Measurements from ENCODE around the gene MORN1.

The MORN1 gene

GRCh38 chr1:2317230-2318065, 73.9 kb downstream of the MORN1 start:
- no peak for DNase-seq

DNA sequence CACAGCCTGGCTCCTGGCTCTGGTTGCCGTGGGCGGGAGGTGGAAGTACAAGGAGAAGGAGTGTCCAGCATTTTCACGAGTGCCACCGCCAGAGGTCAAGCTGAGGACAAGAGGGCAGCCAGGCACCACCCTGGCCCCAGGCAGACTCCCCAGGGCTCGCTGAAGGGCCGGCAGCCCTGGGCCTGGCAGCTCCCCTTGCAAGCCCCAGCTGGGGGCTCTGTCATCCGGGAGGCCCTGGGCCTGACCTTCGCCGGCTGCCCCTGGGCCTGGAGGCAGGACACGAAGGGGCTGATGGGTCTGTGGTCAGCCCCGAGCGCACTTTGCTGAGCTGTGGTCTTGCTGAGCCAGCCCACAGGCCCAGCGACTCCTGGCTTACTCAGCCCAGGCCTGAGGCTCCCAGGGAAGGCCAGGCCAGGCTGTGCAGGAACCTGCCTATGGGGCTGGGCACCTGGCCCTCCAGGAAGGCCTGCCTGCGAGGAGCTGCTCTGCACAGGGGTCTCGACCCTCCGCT, 74.8 kb downstream of the MORN1 start:
- DNase-seq, result no peak

- DNase-seq, result no peak
Measured at GRCh38 chr1:2315674-2316450, 75.5 kb downstream of the MORN1 start.

- DNase-seq, result peak; percentile 92
Measured at GRCh38 chr1:2314803-2315673, 76.3 kb downstream of the MORN1 start.

GRCh38 chr1:2314273-2314802, 77.0 kb downstream of the MORN1 start:
- peak; percentile 88 for DNase-seq

DNA sequence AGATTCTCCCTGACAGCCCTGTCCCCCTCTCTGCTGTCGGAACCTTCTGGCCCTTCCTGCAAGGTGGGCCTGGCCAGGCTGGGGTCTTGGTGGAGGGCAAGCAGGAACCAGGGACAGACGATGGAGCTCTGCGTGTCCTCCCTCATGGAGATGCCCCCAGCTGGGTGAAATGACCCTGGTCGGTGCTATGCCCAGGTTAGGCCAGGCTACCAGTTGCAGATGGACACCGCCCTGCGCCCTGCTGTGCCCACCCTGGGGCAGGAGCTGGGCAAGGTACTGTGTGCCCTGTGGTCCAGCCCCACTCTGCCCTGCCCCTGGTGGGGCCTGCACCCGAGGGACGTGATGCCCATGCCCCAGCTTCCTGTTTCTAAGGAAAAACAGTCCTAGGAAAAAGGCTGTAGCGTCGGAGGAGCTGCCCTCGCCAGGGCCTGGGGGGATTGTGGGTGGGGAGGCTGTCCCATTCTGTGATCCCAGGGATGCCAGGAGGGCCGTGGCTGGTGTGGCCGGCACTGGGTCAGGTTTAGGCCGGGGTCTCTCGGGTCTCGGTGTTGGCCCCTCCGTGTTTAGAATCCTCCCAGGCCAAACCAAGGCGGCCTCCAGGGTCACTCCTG, 77.6 kb downstream of the MORN1 start:
- no peak for DNase-seq

DNA sequence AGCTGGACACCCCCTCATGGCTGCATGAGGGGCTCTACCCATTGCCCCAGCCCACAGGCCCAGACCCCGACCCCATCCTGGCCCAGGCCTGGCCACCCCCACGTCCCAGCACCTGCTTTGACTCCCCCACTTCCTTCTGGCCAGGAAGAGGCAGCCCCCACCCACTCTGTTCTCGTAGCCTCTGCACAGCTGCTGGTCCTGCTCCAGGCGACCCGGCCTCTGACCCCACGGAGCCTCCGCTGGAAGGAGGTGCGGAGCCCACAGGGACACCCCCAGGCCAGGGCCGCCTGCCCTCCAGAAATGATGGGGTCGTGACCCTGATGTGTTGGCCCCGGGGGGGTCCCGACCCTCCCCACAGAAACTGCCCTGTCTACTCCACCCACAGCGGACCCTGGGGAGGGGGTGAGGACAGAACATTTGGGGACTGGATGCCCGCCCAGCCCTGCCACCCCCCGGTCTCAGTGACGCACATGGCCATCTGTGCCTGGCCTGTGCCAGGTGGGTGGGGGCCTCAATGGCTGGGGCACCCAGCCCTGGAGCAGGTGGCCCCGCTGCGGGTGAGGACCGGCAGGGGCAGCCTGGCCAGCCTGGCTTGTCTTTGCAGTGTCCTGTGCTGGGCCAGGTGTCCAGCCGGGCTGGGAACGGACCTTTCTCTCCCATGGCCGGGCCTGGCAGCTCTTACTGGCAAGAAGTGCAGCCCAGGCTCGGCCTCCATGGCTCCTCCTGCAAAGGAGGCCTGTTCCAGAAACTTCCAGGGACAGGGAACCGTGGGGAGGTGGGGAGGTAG, 78.6 kb downstream of the MORN1 start:
- DNase-seq, result peak; percentile 84

DNA sequence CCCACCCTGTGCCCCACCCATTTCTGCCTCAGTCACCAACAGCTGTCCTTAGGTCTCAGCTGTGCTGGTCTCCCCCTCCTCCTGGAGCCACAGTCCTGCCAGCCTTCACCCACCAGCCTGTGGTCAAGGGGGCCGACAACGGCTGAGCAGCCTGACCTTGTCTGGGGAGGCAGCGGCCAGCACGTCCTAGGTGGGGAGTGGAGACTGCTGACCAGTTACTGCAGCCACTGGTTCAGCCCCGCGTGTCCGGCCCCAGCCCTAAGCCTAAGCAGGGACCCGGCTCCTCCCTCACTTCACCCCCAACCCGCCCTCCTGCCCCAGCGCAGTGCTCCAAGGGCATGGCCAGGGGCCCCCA, 79.2 kb downstream of the MORN1 start:
- no peak for DNase-seq

GRCh38 chr1:2311184-2312032, 79.9 kb downstream of the MORN1 start:
- DNase-seq, result peak; percentile 78

- no peak for DNase-seq
Measured at GRCh38 chr1:2310332-2311183, 80.8 kb downstream of the MORN1 start.

DNA sequence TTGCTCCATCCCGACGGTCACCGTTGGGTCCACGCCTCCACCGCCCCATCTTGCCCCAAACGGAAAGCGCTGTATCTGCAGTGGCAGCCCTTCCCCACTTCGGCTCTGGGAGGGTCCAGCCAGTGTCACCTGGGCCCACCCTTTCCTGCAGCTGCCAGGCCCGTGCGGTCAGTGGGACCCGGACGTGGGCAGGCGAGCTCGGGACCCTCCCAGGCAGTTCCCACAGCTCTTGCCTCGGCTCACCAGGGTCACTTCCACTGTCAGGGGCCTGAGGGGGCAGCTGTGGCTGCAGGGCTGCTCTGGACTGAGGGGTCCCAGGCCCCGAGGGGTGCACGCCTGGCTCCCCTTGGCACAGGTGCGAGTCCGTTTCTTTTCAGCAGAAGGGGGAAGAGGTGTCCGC, 82.5 kb downstream of the MORN1 start:
- DNase-seq, result no peak

DNA sequence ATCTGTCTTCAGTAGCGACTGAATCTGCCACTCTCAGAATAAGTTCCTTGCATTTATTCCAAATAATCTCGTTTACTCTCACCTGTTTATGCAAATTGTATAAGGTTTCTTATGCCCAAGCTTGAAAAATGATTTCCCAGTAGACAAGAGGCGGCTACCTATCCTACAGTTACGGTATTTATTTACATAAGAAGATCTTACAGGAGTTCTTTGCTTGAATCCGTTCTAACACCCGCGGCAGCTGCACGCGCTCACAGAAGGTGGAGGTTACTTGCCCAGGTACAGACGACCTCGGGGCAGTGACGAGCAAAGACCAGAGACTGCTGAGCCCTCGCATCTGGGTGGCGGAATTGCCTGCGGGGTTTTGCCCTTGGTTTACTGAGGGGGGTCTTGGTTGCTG, 83.4 kb downstream of the MORN1 start:
- DNase-seq, result no peak

DNA sequence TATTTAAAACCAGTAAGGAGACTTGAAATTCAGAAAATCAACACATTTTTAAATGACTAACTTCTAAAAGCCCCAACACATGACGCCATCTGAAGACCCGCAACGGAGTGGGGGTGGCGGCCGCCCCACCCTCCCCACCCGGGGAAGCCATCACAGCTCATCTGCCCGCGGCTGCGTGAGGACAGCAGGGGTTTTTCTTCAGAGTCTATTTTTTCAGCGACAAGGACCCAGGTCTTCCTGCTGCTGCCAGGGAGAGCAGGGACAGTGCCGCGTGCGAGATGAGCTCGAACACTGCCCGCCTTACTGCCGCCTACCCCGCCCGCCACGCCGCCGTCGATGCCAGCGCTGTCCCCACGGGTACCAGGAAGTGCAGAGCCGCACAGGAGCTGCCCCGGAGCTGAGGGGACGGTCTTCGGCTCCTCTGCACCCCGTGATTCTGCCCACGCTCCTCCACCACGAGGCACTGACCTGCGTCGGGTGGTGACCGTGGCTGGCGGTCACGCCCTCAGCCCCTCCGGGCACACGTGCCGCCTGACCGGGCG, 84.2 kb downstream of the MORN1 start:
- no peak for DNase-seq

GRCh38 chr1:2306151-2306978, 85.0 kb downstream of the MORN1 start:
- no peak for DNase-seq

DNA sequence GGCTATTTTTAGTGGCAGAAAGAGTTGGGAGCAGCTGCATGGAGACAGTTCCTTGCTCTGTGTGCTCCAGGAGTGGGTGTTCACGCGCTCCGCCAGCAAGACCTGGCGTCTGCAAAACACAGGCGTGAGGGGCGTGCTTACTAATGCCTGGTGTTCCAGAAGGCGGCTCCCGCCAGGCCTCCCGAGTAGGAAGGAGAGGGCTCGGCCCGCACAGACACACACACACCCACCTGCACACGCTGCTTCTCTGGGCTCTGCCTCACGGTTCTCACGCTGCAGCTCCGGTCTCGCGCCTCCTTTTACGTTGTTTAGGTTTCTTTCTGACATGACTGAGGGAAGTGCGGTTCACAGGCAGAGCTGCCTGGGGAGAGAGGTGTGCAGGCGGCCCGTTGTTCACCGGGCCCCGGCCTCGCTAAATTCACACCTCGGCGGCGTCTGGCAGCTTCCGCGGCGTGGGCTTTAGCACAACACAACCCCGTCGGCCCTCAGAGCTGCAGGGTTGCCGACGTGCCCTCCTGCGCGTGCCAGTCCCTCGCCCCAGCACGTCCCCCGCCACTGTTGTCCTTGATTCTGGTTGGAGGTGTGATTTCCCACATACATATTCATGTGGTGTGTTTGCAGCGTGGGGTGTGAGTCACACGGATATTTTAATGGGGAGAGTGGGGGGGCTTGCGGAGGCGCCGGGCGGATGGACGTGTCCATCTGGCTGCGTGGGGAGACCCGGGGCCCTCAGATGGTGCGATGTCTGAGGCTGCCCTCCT, 86.3 kb downstream of the MORN1 start:
- DNase-seq, result peak; percentile 81

DNA sequence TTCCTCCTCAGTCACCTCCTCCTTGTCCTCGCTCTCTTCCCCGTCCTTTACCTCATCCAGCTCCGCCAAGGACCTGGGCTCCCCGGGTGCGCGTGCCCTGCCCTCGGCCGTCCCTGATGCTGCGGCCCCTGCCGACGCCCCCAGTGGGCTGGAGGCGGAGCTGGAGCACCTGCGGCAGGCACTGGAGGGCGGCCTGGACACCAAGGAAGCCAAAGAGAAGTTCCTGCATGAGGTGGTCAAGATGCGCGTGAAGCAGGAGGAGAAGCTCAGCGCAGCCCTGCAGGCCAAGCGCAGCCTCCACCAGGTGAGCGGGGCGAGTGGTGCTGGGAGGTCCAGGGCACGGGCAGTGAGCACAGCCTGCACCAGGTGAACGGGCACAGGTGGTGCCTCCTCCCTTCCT, 87.1 kb downstream of the MORN1 start:
- no peak for DNase-seq

DNA sequence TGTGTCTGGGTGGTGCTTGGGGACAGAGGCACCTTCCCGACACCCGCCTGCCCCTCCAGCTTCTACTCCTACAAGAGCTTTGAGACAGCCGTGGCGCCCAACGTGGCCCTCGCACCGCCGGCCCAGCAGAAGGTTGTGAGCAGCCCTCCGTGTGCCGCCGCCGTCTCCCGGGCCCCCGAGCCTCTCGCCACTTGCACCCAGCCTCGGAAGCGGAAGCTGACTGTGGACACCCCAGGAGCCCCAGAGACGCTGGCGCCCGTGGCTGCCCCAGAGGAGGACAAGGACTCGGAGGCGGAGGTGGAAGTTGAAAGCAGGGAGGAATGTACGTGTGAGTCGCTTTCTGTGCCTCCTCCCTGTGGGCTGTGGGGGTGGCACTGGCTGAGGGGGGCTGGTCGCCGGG, 87.6 kb downstream of the MORN1 start:
- DNase-seq, result no peak
